Chondrocyte (in vitro differentiated cells): Measurements from ENCODE around the gene HIP1. TPM values are rescaled to one million over a fixed set of nuclear protein-coding genes. Genes with fewer than 3 reads are reported as not detected.
"Not testable (repeated sequence)": the region's sequence is repeated elsewhere in the genome, so short reads cannot be mapped to it uniquely, and the experiment has no call there.

ENCODE experiments used
- DNase-seq: peaks from one replicate; pipeline ENCODE4 v3.0.0; 2021; ENCODE audit warnings: mixed read lengths, low spot score
- H3K27ac Mint-ChIP-seq: one replicate; pipeline ENCODE4 v1.8.0; 2021; ENCODE audit warnings: mild to moderate bottlenecking, moderate library complexity, mixed read lengths; ENCODE audit not compliant: unreplicated experiment
- H3K27me3 Mint-ChIP-seq: 2 replicates; pipeline ENCODE4 v1.8.0; 2021; ENCODE audit warnings: low read depth, mixed read lengths
- H3K36me3 Mint-ChIP-seq: 2 replicates; pipeline ENCODE4 v1.8.0; 2021; ENCODE audit warnings: low read depth, mixed read lengths
- H3K4me1 Mint-ChIP-seq: 2 replicates; pipeline ENCODE4 v1.8.0; 2021; ENCODE audit warnings: low read depth, mild to moderate bottlenecking, mixed read lengths
- H3K4me3 Mint-ChIP-seq: one replicate; pipeline ENCODE4 v1.8.0; 2021; ENCODE audit warnings: mild to moderate bottlenecking, moderate library complexity, mixed read lengths; ENCODE audit not compliant: unreplicated experiment
- H3K9me3 Mint-ChIP-seq: 2 replicates; pipeline ENCODE4 v1.8.0; 2021; ENCODE audit warnings: low read depth, mixed read lengths
- total RNA-seq: library from RNA; stranded (reverse); gene quantifications from 3 replicates; pipeline ENCODE4 v1.2.1, GENCODE V29; 2021
- TF ChIP-seq, protein P1 (sequence below): fragments of 200-600 bp; sonication (generic); IDR thresholded peaks from 2 replicates; pipeline ENCODE4 v1.5.0; 2021; ENCODE audit warnings: antibody characterized with exemption, mild to moderate bottlenecking, moderate library complexity

The HIP1 gene
- total RNA-seq, 1 donor from 2014 or later: 46.6 TPM

DNA sequence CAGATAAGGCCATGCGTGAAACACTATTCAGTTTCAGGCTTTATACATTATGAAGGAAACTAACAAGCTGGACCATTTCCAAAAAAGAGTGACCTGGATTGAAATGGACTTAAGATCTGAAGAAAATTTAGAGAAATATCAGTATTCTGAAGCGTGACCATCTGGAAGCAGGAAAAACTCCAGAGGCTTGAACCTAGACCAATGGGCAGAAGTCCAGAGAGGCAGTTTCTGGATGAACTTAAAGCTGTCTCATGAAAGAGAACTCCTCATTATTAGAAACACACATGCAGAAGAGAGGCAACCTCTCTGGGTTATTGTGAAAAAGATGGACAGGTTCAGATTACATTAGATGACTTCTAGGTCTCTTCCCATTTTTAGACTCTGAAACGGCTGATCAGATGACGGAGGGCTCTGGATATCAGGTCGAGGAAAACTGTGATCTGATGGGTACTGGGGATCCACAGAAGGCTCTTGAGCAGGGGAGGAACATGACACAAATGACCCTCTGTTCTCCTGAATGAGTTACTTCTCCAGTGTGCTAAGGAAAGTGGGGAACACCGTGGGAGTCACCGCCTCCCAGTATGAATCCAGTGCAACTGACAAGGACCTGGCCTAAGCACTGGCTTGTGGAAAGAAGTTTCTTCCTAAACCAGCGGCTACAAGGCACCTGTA is 130.2 kb downstream of the HIP1 start:
- Mint-ChIP-seq H3K27me3 (no peaks in the 10 kb centered on the region), H3K27ac (peak overlapping the region; percentile 9), H3K4me1 (peaks cover 7% of the 10 kb centered on the region), H3K9me3 (no peaks in the 10 kb centered on the region), H3K36me3 (peaks cover 1% of the 10 kb centered on the region), H3K4me3 (no peak overlapping the region)
- TF ChIP-seq, protein P1, sequence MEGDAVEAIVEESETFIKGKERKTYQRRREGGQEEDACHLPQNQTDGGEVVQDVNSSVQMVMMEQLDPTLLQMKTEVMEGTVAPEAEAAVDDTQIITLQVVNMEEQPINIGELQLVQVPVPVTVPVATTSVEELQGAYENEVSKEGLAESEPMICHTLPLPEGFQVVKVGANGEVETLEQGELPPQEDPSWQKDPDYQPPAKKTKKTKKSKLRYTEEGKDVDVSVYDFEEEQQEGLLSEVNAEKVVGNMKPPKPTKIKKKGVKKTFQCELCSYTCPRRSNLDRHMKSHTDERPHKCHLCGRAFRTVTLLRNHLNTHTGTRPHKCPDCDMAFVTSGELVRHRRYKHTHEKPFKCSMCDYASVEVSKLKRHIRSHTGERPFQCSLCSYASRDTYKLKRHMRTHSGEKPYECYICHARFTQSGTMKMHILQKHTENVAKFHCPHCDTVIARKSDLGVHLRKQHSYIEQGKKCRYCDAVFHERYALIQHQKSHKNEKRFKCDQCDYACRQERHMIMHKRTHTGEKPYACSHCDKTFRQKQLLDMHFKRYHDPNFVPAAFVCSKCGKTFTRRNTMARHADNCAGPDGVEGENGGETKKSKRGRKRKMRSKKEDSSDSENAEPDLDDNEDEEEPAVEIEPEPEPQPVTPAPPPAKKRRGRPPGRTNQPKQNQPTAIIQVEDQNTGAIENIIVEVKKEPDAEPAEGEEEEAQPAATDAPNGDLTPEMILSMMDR: no peak
- DNase-seq: no peak

DNA sequence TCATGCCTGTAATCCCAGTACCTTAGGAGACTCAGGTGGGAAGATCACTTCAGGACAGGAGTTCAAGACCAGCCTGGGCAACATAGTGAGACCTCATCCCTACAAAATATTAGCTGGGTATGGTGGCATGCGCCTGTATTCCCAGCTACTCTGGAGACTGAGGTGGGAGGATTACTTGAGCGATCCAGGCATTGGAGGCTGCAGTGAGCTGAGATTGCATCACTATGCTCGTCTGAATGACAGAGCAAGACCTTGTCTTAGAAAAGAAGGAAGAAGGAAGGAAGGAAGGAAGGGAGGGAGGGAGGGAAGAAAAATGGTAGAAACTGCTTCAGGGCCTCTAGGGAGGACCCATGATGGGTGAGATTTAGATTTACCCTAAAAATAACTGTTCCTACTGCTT is 134.3 kb downstream of the HIP1 start:
- Mint-ChIP-seq H3K27me3 (no peaks in the 10 kb centered on the region), H3K4me1 (peaks cover 4% of the 10 kb centered on the region), H3K4me3 (no peak overlapping the region), H3K36me3 (peaks cover 4% of the 10 kb centered on the region), H3K9me3 (no peaks in the 10 kb centered on the region), H3K27ac (no peak overlapping the region)
- TF ChIP-seq, protein P1: no peak
- DNase-seq: no peak

DNA sequence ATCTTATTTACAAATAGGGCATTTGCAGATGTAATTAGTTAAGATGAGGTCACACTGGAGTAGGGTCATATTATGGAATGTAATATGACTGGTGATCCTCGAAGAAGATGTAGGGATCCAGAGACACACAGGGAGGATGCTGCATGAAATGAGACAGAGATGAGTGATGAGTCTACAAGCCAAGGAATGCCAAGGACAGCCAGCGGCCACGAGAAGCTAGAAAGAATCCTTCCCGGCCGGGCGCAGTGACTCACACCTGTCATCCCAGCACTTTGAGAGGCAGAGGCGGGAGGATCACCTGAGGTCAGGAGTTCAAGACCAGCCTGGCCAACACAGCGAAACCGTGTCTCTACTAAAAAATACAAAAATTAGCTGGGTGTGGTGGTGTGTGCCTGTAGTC is 135.9 kb downstream of the HIP1 start:
- not testable (repeated sequence) for H3K36me3 Mint-ChIP-seq, H3K9me3 Mint-ChIP-seq, H3K27me3 Mint-ChIP-seq, DNase-seq, H3K27ac Mint-ChIP-seq, H3K4me3 Mint-ChIP-seq, H3K4me1 Mint-ChIP-seq

DNA sequence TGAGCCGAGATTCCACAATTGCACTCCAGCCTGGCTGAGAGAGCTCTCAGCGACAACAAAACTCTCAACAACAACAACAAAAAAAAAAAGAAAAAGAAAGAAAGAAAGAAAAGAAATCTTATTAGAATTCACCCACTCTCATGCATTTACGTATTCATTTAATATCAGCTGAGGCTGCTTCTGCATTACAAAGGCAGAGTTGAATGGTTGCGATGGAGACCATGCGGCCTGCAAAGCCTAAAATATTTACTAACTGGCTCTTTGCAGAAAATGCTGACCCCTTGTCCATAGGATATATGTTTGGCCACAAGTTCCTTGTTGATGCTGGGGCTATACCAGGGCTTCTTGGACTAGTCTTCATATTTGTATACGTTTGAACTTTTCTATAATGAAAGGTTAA is 137.2 kb downstream of the HIP1 start:
- Mint-ChIP-seq H3K4me1 (peaks cover 10% of the 10 kb centered on the region), H3K4me3 (no peak overlapping the region), H3K27ac (no peak overlapping the region), H3K36me3 (peaks cover 7% of the 10 kb centered on the region), H3K27me3 (no peaks in the 10 kb centered on the region), H3K9me3 (no peaks in the 10 kb centered on the region)
- TF ChIP-seq, protein P1: no peak
- DNase-seq: no peak

DNA sequence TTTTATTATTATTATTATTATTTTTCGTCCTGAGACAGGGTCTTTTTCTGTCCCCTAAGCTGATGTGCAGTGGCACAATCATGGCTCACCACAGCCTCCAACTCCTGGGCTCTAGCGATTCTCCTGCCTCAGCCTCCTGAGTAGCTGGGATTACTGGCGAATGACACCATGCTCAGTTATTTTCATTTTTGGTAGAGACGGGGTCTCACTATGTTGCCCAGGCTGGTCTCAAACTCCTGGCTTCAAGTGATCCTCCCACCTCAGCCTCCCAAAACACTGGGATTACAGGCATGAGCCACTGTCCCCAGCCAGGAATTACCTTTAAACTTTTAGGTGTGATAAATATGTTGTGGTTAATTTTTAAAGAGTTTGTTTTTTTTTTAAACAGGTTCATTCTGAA is 138.0 kb downstream of the HIP1 start:
- H3K4me3 Mint-ChIP-seq, H3K36me3 Mint-ChIP-seq, H3K4me1 Mint-ChIP-seq, H3K9me3 Mint-ChIP-seq, H3K27ac Mint-ChIP-seq, H3K27me3 Mint-ChIP-seq, DNase-seq: not testable (repeated sequence)

DNA sequence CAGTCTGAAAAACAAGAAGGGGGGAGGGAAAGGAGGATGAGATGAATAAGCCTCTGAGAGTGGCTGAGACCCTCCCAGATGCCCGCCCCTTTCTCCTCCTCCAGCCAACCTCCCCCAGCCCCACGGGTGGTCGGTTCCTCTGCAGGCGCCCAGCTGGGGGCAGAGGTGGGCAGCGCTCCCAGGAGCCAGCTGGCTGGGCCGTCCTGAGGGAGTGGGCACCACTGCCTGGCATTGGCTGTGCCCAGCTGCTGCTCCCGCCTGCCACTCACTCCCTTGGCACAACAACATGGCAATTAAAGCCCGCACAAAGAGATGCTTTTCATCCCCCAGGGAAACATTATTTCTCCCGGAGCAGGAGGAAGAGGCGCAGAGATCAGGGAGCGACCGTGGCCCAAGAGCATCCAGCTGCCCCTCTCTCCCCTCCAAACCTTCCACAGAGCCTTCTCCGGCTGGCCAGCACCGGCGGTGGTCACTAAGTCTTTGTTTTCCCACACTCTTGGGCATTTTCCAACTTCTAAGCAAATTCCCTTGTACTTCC is 139.4 kb downstream of the HIP1 start:
- Mint-ChIP-seq H3K4me3 (no peak overlapping the region), H3K27ac (no peak overlapping the region), H3K4me1 (peaks cover 10% of the 10 kb centered on the region), H3K27me3 (no peaks in the 10 kb centered on the region), H3K36me3 (peaks cover 10% of the 10 kb centered on the region), H3K9me3 (no peaks in the 10 kb centered on the region)
- DNase-seq: no peak
- TF ChIP-seq, protein P1: peak; percentile 35
